ENCODE measurements around the gene BBOF1. TPM values are rescaled to one million over a fixed set of nuclear protein-coding genes. Genes with fewer than 3 reads are reported as not detected.

BBOF1 gene
- total and polyA plus RNA-seq, 9 of the 15 experiments (the other 6 are each of a cell fraction or from before 2014, with no cell fraction given), result 1.3 to 4.9 (median 4.2) TPM

DNA sequence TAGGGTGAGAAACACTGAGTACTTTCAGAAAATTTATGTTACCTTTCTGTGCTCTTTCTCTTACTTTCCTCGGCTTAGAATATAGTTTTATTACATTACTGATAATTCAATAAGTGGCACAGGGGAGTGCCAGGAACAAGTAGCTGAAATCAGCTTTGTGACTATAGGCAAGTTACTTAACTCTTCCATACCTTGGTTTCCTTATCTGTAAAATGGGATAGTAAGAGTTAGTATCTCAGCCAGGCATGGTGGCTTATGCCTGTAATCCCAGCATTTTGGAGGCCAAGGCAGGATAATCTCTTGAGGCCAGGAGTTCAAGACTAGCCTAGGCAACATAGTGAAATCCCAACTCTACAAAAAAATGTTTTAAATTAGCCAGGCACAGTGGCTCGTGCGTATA lies 15.4 kb downstream of the BBOF1 start:
- POLR2A ChIA-PET, result no interaction called here
- no peak for FAIRE-seq
- TF ChIP-seq ZFPM2 (CRISPR knock-in tag; IDR thresholded peaks at IDR 0.05), result no peak
- TF ChIP-seq FOXJ3 (CRISPR knock-in tag; IDR thresholded peaks at IDR 0.05), result no peak
- no peak for TF ChIP-seq NFE2L1 (tag; IDR thresholded peaks at IDR 0.05; ENCODE audit: borderline replicate concordance, low read depth)
- TF ChIP-seq NELFE (IDR thresholded peaks at IDR 0.05; ENCODE audit: insufficient read depth, insufficient read length), result no peak
- peak; percentile 52 for TF ChIP-seq RBM25 (IDR thresholded peaks at IDR 0.05; ENCODE audit: low read depth, low read length, severe bottlenecking)
- no peak for TF ChIP-seq MCM3 (IDR thresholded peaks at IDR 0.05)
- TF ChIP-seq SMARCA4 (IDR thresholded peaks at IDR 0.05), result no peak
- BruUV-seq (replicated peaks), result no TSS peak
- no peaks in the 10 kb centered on the region for H3K36me3 ChIP-seq (ENCODE audit: control insufficient read depth, insufficient read depth, low read length)
- DNase-seq (ENCODE audit: extremely low read depth in 1 of 4, low spot score in 3 of 4), result no peak
- CTCF ChIA-PET (ENCODE audit: low intra/inter-chr PET ratio), result no interaction called here
- H3K4me3 ChIP-seq, result no peak overlapping the region
- H3K9me3 ChIP-seq (replicated peaks; ENCODE audit: control insufficient read depth, insufficient read depth, low read depth, low read length), result no peaks in the 10 kb centered on the region
- H2AFZ ChIP-seq (ENCODE audit: low read depth, low read length), result no peak overlapping the region
- H3K9ac ChIP-seq (ENCODE audit: insufficient read depth in 1 of 2, low read depth in 2 of 2, low read length in 2 of 2), result no peak overlapping the region
- ATAC-seq, result no peak
- in situ Hi-C loops (cut with MboI) (no loop called here), intact Hi-C loops (cut with micrococcal nuclease) (no loop called here)
- no peaks in the 10 kb centered on the region for H3K79me2 ChIP-seq (ENCODE audit: control insufficient read depth, insufficient read depth, low read length)
- no peak overlapping the region for H3K4me2 ChIP-seq (ENCODE audit: insufficient read depth, low read length)
- no peaks in the 10 kb centered on the region for H3K4me1 ChIP-seq (replicated peaks in 1 of 2; ENCODE audit: control insufficient read depth in 2 of 2, insufficient read depth in 2 of 2, low read length in 2 of 2)
- no peak overlapping the region for H3K27ac ChIP-seq (ENCODE audit: extremely low read depth, low read depth, low read length)
- H3K9me1 ChIP-seq (ENCODE audit: control insufficient read depth, insufficient read depth, low read length), result no peaks in the 10 kb centered on the region
- no peaks in the 10 kb centered on the region for H3K27me3 ChIP-seq (ENCODE audit: control insufficient read depth in 2 of 2, insufficient read depth in 2 of 2, low read length in 2 of 2)
- WGBS (ENCODE audit: insufficient coverage, low coverage, missing lambda C conversion rate), result 73% methylated on average over 3 of the region's 3 CpGs
- H4K20me1 ChIP-seq (replicated peaks; ENCODE audit: control insufficient read depth, insufficient read depth, low read length), result no peaks in the 10 kb centered on the region

DNA sequence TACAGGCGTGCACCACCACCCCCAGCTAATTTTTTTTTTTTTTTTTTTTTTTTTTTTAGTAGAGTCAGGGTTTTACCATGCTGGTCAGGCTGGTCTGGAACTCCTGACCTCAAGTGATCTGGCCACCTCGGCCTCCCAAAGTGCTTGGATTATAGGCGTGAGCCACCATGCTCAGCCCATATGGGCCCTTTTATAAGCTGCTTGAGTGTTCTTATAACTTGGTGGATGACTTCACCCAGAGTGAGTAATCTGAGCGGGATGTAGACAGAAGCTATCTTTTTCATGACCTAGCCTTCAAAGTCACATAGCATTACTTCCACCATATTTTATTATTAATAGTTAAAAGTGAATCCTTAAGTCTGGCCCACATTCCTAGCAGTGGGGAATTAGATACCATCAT lies 16.4 kb downstream of the BBOF1 start:
- 74% methylated on average over 3 of the region's 4 CpGs for WGBS (ENCODE audit: insufficient coverage, low coverage, missing lambda C conversion rate)
- H3K4me3 ChIP-seq, result no peak overlapping the region
- no peak overlapping the region for H3K9ac ChIP-seq (ENCODE audit: insufficient read depth in 1 of 2, low read depth in 2 of 2, low read length in 2 of 2)
- no peak for TF ChIP-seq NRF1 (conservative IDR thresholded peaks at IDR 0.05 in 1 of 2, IDR thresholded peaks at IDR 0.05 in 1 of 2)
- TF ChIP-seq ZBTB17 (CRISPR knock-in tag; IDR thresholded peaks at IDR 0.05), result no peak
- H3K27ac ChIP-seq (ENCODE audit: extremely low read depth, low read depth, low read length), result no peak overlapping the region
- BruUV-seq (replicated peaks), result no TSS peak
- no peak overlapping the region for H3K4me2 ChIP-seq (ENCODE audit: insufficient read depth, low read length)
- H3K36me3 ChIP-seq (ENCODE audit: control insufficient read depth, insufficient read depth, low read length), result no peaks in the 10 kb centered on the region
- H3K9me1 ChIP-seq (ENCODE audit: control insufficient read depth, insufficient read depth, low read length), result no peaks in the 10 kb centered on the region
- no peak overlapping the region for H2AFZ ChIP-seq (ENCODE audit: low read depth, low read length)
- H4K20me1 ChIP-seq (replicated peaks; ENCODE audit: control insufficient read depth, insufficient read depth, low read length), result no peaks in the 10 kb centered on the region
- intact Hi-C loops (cut with micrococcal nuclease), result loop anchor here (5.0 kb wide), 1 partner anchor 208 kb away; no protein-coding TSS in a partner anchor
- H3K27me3 ChIP-seq (ENCODE audit: control insufficient read depth in 2 of 2, insufficient read depth in 2 of 2, low read length in 2 of 2), result no peaks in the 10 kb centered on the region
- POLR2A ChIA-PET, result interaction anchor here (0.8 kb wide), 1 partner anchor 14 kb away, joined by 3 read pairs; no protein-coding TSS in a partner anchor
- CTCF ChIA-PET (ENCODE audit: low intra/inter-chr PET ratio), result no interaction called here
- no peaks in the 10 kb centered on the region for H3K9me3 ChIP-seq (replicated peaks; ENCODE audit: control insufficient read depth, insufficient read depth, low read depth, low read length)
- DNase-seq (ENCODE audit: extremely low read depth in 1 of 4, low spot score in 3 of 4) (no peak), ATAC-seq (no peak), FAIRE-seq (no peak)
- H3K79me2 ChIP-seq (ENCODE audit: control insufficient read depth, insufficient read depth, low read length), result no peaks in the 10 kb centered on the region
- in situ Hi-C loops (cut with MboI), result no loop called here
- H3K4me1 ChIP-seq (replicated peaks in 1 of 2; ENCODE audit: control insufficient read depth in 2 of 2, insufficient read depth in 2 of 2, low read length in 2 of 2), result no peaks in the 10 kb centered on the region

All from K562 (cell line).